OCI-LY7 (cell line): ENCODE results near the gene RAB11FIP4.

Experiments
- EZH2phosphoT487 ChIP-seq: fragments of 200-600 bp; sonication (generic); IDR thresholded peaks from 2 replicates; pipeline ENCODE4 v1.6.1; 2018; ENCODE audit warnings: low read depth, borderline replicate concordance, mild to moderate bottlenecking, mixed run types, antibody characterized with exemption, low read length, moderate library complexity, mixed read lengths
- TF ChIP-seq, protein P1 (sequence below): fragments of 200-600 bp; sonication (generic); conservative IDR thresholded peaks from 2 replicates; pipeline ENCODE4 v1.5.1; 2014; ENCODE audit warnings: mild to moderate bottlenecking, antibody characterized with exemption, low read length, moderate library complexity, mixed read lengths

DNA sequence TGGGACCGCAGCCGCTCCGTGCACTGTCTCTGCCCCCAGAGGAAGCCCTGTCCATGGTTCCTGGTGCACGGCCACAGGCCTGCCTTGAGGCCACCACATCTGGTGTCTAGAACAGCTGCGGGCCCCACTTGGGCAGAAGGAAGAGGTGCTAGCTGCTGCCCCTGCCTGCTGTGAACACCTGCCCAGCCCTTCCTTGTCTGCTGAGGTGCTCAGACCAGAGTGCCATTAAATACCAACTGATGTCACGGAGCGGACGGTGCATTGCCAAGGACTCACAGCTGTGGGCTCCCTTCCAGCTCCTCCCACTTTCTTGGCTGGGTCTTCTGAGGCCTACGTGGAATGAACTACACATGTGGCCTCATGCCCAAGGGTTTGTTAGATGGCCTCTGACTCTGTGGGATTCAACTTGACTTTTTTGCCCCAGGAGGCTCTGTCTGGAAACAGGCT is 146.1 kb downstream of the RAB11FIP4 start:
- TF ChIP-seq, protein P1, sequence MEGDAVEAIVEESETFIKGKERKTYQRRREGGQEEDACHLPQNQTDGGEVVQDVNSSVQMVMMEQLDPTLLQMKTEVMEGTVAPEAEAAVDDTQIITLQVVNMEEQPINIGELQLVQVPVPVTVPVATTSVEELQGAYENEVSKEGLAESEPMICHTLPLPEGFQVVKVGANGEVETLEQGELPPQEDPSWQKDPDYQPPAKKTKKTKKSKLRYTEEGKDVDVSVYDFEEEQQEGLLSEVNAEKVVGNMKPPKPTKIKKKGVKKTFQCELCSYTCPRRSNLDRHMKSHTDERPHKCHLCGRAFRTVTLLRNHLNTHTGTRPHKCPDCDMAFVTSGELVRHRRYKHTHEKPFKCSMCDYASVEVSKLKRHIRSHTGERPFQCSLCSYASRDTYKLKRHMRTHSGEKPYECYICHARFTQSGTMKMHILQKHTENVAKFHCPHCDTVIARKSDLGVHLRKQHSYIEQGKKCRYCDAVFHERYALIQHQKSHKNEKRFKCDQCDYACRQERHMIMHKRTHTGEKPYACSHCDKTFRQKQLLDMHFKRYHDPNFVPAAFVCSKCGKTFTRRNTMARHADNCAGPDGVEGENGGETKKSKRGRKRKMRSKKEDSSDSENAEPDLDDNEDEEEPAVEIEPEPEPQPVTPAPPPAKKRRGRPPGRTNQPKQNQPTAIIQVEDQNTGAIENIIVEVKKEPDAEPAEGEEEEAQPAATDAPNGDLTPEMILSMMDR = no peak
- no peak for TF ChIP-seq EZH2phosphoT487
